Lower leg skin (tissue), 4 donors: ENCODE measurements around the gene DAND5. TPM values are rescaled to one million over a fixed set of nuclear protein-coding genes. Genes with fewer than 3 reads are reported as not detected.

Experiments used
- DNase-seq, 2 donors: peaks; one replicate each; pipeline ENCODE4 v3.0.0-alpha.2; 2019; ENCODE audit warnings: low spot score in 2 of 2
- H3K4me3 ChIP-seq: fragments of 200-600 bp; sonication (generic); 2 replicates; pipeline ENCODE4 v1.5.1; 2017; ENCODE audit warnings: mild to moderate bottlenecking, low read depth; ENCODE audit not compliant: poor library complexity, severe bottlenecking
- CTCF ChIP-seq, 3 donors: fragments of 450-650 bp; IDR thresholded peaks; one replicate each; pipeline ENCODE4 v1.5.1; 2016; ENCODE audit warnings: antibody characterized with exemption in 3 of 3, mild to moderate bottlenecking in 3 of 3, moderate library complexity in 2 of 3
- POLR2A ChIP-seq, 2 donors: fragments of 450-650 bp; IDR thresholded peaks; one replicate each; pipeline ENCODE4 v1.6.1; 2016 to 2017; ENCODE audit warnings: antibody characterized with exemption in 2 of 2, mild to moderate bottlenecking in 1 of 2, moderate library complexity in 1 of 2
- WGBS, 2 donors: methylation state at CpG; one replicate each; pipeline ENCODE4 v1.1.5; 2018; 5-methylcytosine and 5-hydroxymethylcytosine counted together
- intact Hi-C: fragments of 100-400 bp; cut with DNase I; formaldehyde crosslinking; loops from one replicate; pipeline ENCODE4 v1.15.0; 2023; ENCODE audit warnings: low total_unique reads
- microRNA-seq, 2 donors: library from miRNA; unstranded; fragments of <30 nt; microRNA quantifications; one replicate each; pipeline ENCODE4, GENCODE V29; 2016; ENCODE audit warnings: borderline replicate concordance in 2 of 2, borderline number of aligned reads in 1 of 2
- total RNA-seq, 4 donors: library from RNA; depleted of rRNA; stranded (reverse); fragments of >200 nt; gene quantifications; one replicate each; pipeline ENCODE4 v1.1.0, GENCODE V29; 2016

DAND5 gene
- total RNA-seq, 4 donors from 2014 or later: 0.32 TPM; not detected in 3

- intact Hi-C loops: no loop called here
- DNase-seq: no peak
- TF ChIP-seq POLR2A (IDR thresholded peaks at IDR 0.05) (no peak), CTCF (IDR thresholded peaks at IDR 0.05) (no peak)
- 27 to 33% methylated on average over 7 of the region's 7 CpGs for WGBS, 2 donors
- no peak overlapping the region for H3K4me3 ChIP-seq
Measured at GRCh38 chr19:13020002-13020414, 50.6 kb downstream of the DAND5 start.

- TF ChIP-seq CTCF (IDR thresholded peaks at IDR 0.05) (no peak), POLR2A (IDR thresholded peaks at IDR 0.05) (no peak)
- no peak overlapping the region for H3K4me3 ChIP-seq
- DNase-seq: no peak
- 12 to 18% methylated on average over 21 to 22 of the region's 22 CpGs for WGBS, 2 donors
- intact Hi-C loops: no loop called here
Measured at GRCh38 chr19:13022111-13022858, 52.9 kb downstream of the DAND5 start.

- no peak for TF ChIP-seq CTCF (IDR thresholded peaks at IDR 0.05)
- intact Hi-C loops: no loop called here
- DNase-seq: peak; percentile 91 to 97
- no peak overlapping the region for H3K4me3 ChIP-seq
- WGBS, 2 donors: 3 to 5% methylated on average over 30 of the region's 30 CpGs
Measured at GRCh38 chr19:13022859-13023636, 53.7 kb downstream of the DAND5 start.

- no peak overlapping the region for H3K4me3 ChIP-seq
- intact Hi-C loops: no loop called here
- WGBS, 2 donors: 2 to 6% methylated on average over 8 of the region's 8 CpGs
- TF ChIP-seq POLR2A (IDR thresholded peaks at IDR 0.05) (no peak), CTCF (IDR thresholded peaks at IDR 0.05) (no peak)
- no peak for DNase-seq
Measured at GRCh38 chr19:13023656-13024055, 54.3 kb downstream of the DAND5 start.

Small RNA genes lying within 50 kb of the gene (microRNA-seq; reads per million reads assigned to microRNA genes)
- 0 to 0.68 reads per million in 2 donors for gene MIR5695
- 0 to 2.0 reads per million in 2 donors for gene MIR6515

Other genes starting within 250 kb of the DAND5 start
- 100 to 1,000 TPM in 1 of 4 donors, 10 to 100 TPM in 3; 58.3 to 160 (median 89.9) TPM for gene TNPO2, start 245.6 kb upstream of the DAND5 start, total RNA-seq
- 100 to 1,000 TPM; 358 to 439 (median 390) TPM for gene TRIR, start 234.9 kb upstream of the DAND5 start, total RNA-seq
- gene GET3, start 232.1 kb upstream of the DAND5 start, total RNA-seq: 10 to 100 TPM; 43.2 to 63.2 (median 53.4) TPM
- gene BEST2, start 217.8 kb upstream of the DAND5 start, total RNA-seq: 100 to 1,000 TPM in 2 of 4 donors, 10 to 100 TPM in 2; 58.3 to 116 (median 85.5) TPM
- gene HOOK2, start 194.0 kb upstream of the DAND5 start, total RNA-seq: 100 to 1,000 TPM in 1 of 4 donors, 10 to 100 TPM in 3; 49.9 to 122 (median 65.8) TPM
- gene JUNB, start 178.1 kb upstream of the DAND5 start, total RNA-seq: 1,000 to 10,000 TPM in 1 of 4 donors, 100 to 1,000 TPM in 3; 608 to 1,091 (median 870) TPM
- gene PRDX2, start 167.8 kb upstream of the DAND5 start, total RNA-seq: 100 to 1,000 TPM; 266 to 459 (median 327) TPM
- gene THSD8, start 167.5 kb upstream of the DAND5 start, total RNA-seq: 1 to 10 TPM in 1 of 4 donors, not detected in 3; 1.6 TPM
- gene RNASEH2A, start 163.0 kb upstream of the DAND5 start, total RNA-seq: 1 to 10 TPM; 3.3 to 7.8 (median 5.9) TPM
- not detected for gene RTBDN, start 135.0 kb upstream of the DAND5 start, total RNA-seq
- 10 to 100 TPM in 2 of 4 donors, 1 to 10 TPM in 2; 5.9 to 20.8 (median 10.3) TPM for gene MAST1, start 131.1 kb upstream of the DAND5 start, total RNA-seq
- gene DNASE2, start 88.1 kb upstream of the DAND5 start, total RNA-seq: 10 to 100 TPM; 31.8 to 50.6 (median 36.6) TPM
- under 1 TPM in 1 of 4 donors, not detected in 3; 0.13 TPM for gene KLF1, start 82.4 kb upstream of the DAND5 start, total RNA-seq
- gene GCDH, start 78.4 kb upstream of the DAND5 start, total RNA-seq: 10 to 100 TPM; 19.2 to 39.5 (median 24.6) TPM
- gene SYCE2, start 50.3 kb upstream of the DAND5 start, total RNA-seq: under 1 TPM in 1 of 4 donors, not detected in 3; 0.26 TPM
- gene FARSA, start 35.9 kb upstream of the DAND5 start, total RNA-seq: 10 to 100 TPM; 45.9 to 71.4 (median 55.9) TPM
- 100 to 1,000 TPM; 171 to 350 (median 229) TPM for gene CALR, start 31.0 kb upstream of the DAND5 start, total RNA-seq
- 100 to 1,000 TPM; 101 to 128 (median 105) TPM for gene RAD23A, start 23.7 kb upstream of the DAND5 start, total RNA-seq
- gene GADD45GIP1, start 12.4 kb upstream of the DAND5 start, total RNA-seq: 10 to 100 TPM; 21.8 to 42.3 (median 29.7) TPM
- 100 to 1,000 TPM; 119 to 177 (median 136) TPM for gene NFIX, start 25.9 kb downstream of the DAND5 start, total RNA-seq
- 1 to 10 TPM; 4.9 to 8.3 (median 7.0) TPM for gene LYL1, start 133.3 kb downstream of the DAND5 start, total RNA-seq
- 10 to 100 TPM; 17.7 to 60.4 (median 32.7) TPM for gene TRMT1, start 147.2 kb downstream of the DAND5 start, total RNA-seq
- 10 to 100 TPM; 21.4 to 46.1 (median 39.8) TPM for gene NACC1, start 148.7 kb downstream of the DAND5 start, total RNA-seq
- 100 to 1,000 TPM in 1 of 4 donors, 10 to 100 TPM in 3; 67.8 to 110 (median 78.0) TPM for gene STX10, start 180.8 kb downstream of the DAND5 start, total RNA-seq
- 100 to 1,000 TPM; 118 to 146 (median 130) TPM for gene IER2, start 180.8 kb downstream of the DAND5 start, total RNA-seq